Measurements from ENCODE around the gene ANK2. TPM values are rescaled to one million over a fixed set of nuclear protein-coding genes. Genes with fewer than 3 reads are reported as not detected.

Gene ANK2
- total RNA-seq, 1 donor from 2014 or later: 121 TPM

GRCh38 chr4:113355550-113356371 lies 306.3 kb downstream of the ANK2 start:
- no peaks in the 10 kb centered on the region for H4K20me1 ChIP-seq (ENCODE audit: low read depth)
- TF ChIP-seq EZH2phosphoT487 (IDR thresholded peaks at IDR 0.05) (no peak), CTCF (IDR thresholded peaks at IDR 0.05) (no peak), EZH2 (IDR thresholded peaks at IDR 0.05) (no peak)
- no peak overlapping the region for H3K4me3 ChIP-seq
- H3K9ac ChIP-seq: no peak overlapping the region
- no peaks in the 10 kb centered on the region for H3K36me3 ChIP-seq
- H3K27ac Mint-ChIP-seq: no peak overlapping the region
- no peak overlapping the region for H3K27ac ChIP-seq
- no peak for DNase-seq (ENCODE audit: low spot score)
- H3K79me2 ChIP-seq (ENCODE audit: low read depth): no peaks in the 10 kb centered on the region
- peaks cover 18% of the 10 kb centered on the region for H3K36me3 Mint-ChIP-seq
- no peaks in the 10 kb centered on the region for H3F3A ChIP-seq (ENCODE audit: low read depth)
- H3K27me3 Mint-ChIP-seq (ENCODE audit: insufficient read depth, low read depth): no peaks in the 10 kb centered on the region
- no peaks in the 10 kb centered on the region for H3K4me1 Mint-ChIP-seq
- H3K4me2 ChIP-seq: no peak overlapping the region
- H3K4me3 Mint-ChIP-seq: no peak overlapping the region
- H3K4me1 ChIP-seq: no peaks in the 10 kb centered on the region
- no peaks in the 10 kb centered on the region for H3K9me3 ChIP-seq (ENCODE audit: low read depth)
- H3K9me3 Mint-ChIP-seq: peaks cover 2% of the 10 kb centered on the region
- H2AFZ ChIP-seq (replicated peaks): no peak overlapping the region
- H3K27me3 ChIP-seq: no peaks in the 10 kb centered on the region

- Histone ChIP-seq H3K4me3 (no peak overlapping the region), H3K4me1 (no peaks in the 10 kb centered on the region), H3K27ac (no peak overlapping the region), H3K27me3 (no peaks in the 10 kb centered on the region), H3K9ac (no peak overlapping the region), H3K4me2 (no peak overlapping the region), H3K36me3 (peaks cover 1% of the 10 kb centered on the region), H3K79me2 (ENCODE audit: low read depth) (no peaks in the 10 kb centered on the region), H2AFZ (replicated peaks) (no peak overlapping the region), H4K20me1 (ENCODE audit: low read depth) (no peaks in the 10 kb centered on the region), H3K9me3 (ENCODE audit: low read depth) (no peaks in the 10 kb centered on the region), H3F3A (ENCODE audit: low read depth) (no peaks in the 10 kb centered on the region)
- Mint-ChIP-seq H3K27ac (no peak overlapping the region), H3K27me3 (ENCODE audit: insufficient read depth, low read depth) (no peaks in the 10 kb centered on the region), H3K9me3 (peaks cover 2% of the 10 kb centered on the region), H3K4me1 (no peaks in the 10 kb centered on the region), H3K4me3 (no peak overlapping the region), H3K36me3 (peaks cover 18% of the 10 kb centered on the region)
- no peak for DNase-seq (ENCODE audit: low spot score)
- TF ChIP-seq EZH2phosphoT487 (IDR thresholded peaks at IDR 0.05) (no peak), CTCF (IDR thresholded peaks at IDR 0.05) (no peak), EZH2 (IDR thresholded peaks at IDR 0.05) (no peak)
Measured at GRCh38 chr4:113356453-113356852, 307.0 kb downstream of the ANK2 start.

- Histone ChIP-seq H3K9ac (no peak overlapping the region), H3K4me2 (no peak overlapping the region), H3K79me2 (ENCODE audit: low read depth) (no peaks in the 10 kb centered on the region), H3K9me3 (ENCODE audit: low read depth) (no peaks in the 10 kb centered on the region), H3K4me1 (no peaks in the 10 kb centered on the region), H3K27ac (no peak overlapping the region), H3K36me3 (peaks cover 8% of the 10 kb centered on the region), H2AFZ (replicated peaks) (no peak overlapping the region), H3K4me3 (no peak overlapping the region), H4K20me1 (ENCODE audit: low read depth) (no peaks in the 10 kb centered on the region), H3F3A (ENCODE audit: low read depth) (no peaks in the 10 kb centered on the region), H3K27me3 (no peaks in the 10 kb centered on the region)
- no peaks in the 10 kb centered on the region for H3K27me3 Mint-ChIP-seq (ENCODE audit: insufficient read depth, low read depth)
- H3K4me3 Mint-ChIP-seq: no peak overlapping the region
- H3K36me3 Mint-ChIP-seq: peaks cover 18% of the 10 kb centered on the region
- TF ChIP-seq EZH2 (IDR thresholded peaks at IDR 0.05): no peak
- no peak for TF ChIP-seq CTCF (IDR thresholded peaks at IDR 0.05)
- no peak for TF ChIP-seq EZH2phosphoT487 (IDR thresholded peaks at IDR 0.05)
- peaks cover 2% of the 10 kb centered on the region for H3K9me3 Mint-ChIP-seq
- H3K27ac Mint-ChIP-seq: no peak overlapping the region
- DNase-seq (ENCODE audit: low spot score): peak; percentile 2
- no peaks in the 10 kb centered on the region for H3K4me1 Mint-ChIP-seq
Measured at GRCh38 chr4:113358784-113359183, 309.3 kb downstream of the ANK2 start.
